IPS-NIHi7 (cell line): Measurements from ENCODE around the gene KIRREL1.

Experiments used
- DNase-seq: peaks from one replicate; pipeline ENCODE4 v3.0.0; 2012; ENCODE audit warnings: mixed read lengths; ENCODE audit errors: extremely low spot score

The KIRREL1 gene

DNA sequence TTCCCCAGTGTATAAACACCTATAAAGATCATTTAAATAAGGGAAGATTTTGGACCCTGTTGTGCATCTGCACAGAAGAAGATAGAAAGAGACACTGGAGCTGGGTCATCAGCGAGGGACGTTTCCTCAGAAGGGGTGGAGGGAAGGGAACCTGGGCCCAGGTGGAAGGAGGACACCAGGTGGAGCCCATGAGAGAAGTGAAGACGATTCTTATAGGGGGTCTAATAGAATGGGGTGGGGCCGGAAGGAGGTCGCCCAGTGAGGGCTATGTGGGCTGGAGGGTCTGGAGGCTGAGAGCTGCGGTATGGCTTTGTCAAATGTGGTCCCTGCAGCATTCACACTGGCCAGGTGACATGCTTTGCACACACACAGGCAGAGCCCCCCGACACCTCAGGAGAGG is 13.7 kb downstream of the KIRREL1 start:
- DNase-seq: no peak

DNA sequence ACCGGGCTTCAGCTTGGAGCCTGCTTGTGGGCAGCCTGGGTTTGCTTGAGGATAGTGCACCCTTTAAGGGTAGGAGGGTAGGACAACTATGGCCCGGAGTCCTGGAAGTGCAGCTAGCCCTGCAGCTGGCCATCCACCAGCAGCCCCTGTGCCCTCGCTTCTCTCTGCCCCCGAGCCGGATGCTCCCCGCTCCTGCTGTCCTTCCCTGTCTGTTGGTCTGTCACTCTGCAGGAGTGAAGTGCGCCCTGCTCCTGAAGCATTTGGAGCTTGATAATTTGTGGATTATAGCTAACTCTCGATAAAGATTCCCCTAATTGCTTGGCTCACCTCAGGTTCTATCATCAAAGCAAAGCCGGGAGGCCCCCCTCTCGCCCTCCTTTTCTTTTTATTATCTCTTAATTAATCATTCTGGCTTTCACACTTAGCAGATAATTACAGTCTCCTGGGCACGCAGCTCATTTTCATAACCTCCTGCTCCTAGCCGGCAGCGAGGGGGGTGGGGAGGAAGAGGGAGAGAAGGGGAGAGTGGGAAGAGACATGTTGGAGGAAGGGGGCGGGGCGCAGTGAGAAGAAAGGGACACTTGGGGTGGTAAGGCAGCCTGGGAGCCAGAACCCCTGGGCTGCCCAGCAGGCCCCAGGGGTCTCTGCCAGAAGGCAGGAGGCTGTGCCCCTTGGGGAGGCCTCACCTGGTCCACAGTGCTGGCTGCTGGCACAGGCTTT is 14.4 kb downstream of the KIRREL1 start:
- no peak for DNase-seq

DNA sequence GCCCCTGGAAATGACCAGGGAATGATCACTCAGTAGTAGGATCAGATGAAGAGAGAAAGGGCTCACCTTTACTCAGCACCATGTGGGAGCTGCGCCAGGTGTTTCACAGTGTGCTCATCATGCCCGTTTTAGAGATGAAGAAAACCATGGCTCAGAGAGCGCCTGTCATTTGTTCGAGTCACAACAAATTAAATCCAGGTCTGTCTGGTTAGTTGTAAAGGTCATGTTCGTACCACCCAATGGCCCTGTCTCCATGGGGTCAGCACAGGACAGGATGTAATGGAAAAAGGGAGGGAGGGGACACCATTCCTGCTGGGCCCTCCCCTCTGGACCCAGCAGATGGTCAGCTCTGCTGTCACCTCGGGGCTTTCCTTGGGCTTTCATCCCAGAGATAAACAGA is 15.2 kb downstream of the KIRREL1 start:
- no peak for DNase-seq

DNA sequence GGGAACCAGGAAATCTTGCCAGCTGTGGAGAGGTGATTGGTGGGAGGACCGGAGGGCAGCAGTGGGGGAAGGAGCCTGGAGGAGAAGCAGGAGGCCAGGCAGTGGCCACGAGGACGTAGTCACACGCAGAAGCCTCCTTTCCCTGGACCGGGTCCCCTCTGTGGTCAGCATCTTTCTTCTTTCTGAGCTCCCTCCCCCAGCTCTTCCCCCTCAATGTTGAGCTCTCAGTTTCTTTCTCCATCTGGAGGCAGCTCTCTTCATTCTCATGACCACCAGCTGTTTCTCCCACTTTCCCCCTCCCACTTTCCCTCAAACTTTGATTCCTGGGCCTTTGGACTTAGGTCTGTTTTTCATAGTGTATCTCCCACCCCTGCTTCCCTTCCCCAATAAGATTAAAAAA is 18.3 kb downstream of the KIRREL1 start:
- no peak for DNase-seq

DNA sequence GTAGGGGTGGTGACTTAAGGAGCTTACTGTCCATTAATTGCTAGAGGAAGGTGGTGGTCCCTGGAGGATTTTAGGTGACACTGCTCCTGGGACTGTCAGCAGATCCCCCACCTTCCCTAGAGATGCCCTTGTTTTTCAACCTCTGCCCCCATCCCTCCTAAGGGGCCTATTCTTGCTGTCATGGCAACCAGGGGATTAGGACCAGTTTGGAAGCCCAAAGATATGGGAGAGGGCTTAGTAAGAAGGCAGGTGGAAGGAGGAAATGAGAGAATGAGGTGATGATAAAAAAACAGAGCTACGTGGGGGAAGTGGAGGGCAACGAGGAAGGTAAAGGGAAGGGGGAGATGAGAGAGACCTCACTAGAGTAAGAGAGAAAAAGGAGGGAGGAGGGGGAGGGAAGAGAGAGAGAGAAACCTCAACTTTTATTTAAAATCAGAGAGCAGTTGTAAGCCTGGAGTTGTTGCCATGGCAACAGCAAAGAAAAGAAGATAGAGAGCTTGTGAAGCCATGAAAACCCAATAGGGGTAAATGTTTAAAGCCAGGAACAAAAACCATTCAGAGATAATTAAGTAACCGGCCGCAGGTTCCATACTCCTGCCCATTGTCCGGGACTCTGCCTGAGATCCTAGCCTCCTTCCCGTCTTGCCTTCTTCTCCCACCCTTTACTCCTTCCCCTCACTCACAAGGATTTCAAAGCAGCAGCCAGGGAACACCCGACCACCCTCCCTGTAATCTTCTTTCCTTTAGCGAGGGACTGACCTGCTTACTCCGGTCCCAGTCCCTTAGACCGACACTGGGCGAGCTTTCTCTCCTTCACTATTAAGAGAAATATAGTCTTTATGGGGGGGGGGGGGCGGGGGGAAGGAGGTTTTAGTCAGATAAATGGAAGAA is 20.6 kb downstream of the KIRREL1 start:
- no peak for DNase-seq

DNA sequence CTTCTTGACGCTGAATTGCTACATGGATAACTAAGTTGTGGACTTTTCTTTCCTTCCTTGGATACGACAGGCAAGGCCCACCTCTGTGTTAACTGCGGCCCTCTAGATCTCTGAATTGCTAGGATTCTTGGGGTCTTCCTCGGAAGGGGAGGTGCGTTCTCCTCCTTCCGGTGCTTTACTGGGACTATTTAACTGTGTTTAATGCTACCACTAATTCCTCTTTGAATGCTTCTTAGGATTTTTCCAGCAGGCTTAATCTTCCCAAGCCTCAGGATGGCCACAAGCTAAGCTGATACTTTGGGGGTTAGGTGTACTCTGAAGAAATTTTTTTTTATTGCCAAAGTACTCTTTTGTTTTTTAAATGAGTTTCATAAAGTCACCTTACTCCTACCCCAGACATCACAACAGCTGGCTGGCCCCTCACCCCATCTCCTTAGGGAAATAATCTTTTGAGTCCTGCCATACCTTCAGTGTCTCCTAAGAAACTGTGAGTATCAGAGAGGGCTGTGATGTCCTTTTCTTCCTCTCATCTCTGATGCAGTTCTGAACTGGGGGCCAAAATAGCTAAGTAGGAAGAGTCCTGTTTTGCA is 21.4 kb downstream of the KIRREL1 start:
- no peak for DNase-seq

DNA sequence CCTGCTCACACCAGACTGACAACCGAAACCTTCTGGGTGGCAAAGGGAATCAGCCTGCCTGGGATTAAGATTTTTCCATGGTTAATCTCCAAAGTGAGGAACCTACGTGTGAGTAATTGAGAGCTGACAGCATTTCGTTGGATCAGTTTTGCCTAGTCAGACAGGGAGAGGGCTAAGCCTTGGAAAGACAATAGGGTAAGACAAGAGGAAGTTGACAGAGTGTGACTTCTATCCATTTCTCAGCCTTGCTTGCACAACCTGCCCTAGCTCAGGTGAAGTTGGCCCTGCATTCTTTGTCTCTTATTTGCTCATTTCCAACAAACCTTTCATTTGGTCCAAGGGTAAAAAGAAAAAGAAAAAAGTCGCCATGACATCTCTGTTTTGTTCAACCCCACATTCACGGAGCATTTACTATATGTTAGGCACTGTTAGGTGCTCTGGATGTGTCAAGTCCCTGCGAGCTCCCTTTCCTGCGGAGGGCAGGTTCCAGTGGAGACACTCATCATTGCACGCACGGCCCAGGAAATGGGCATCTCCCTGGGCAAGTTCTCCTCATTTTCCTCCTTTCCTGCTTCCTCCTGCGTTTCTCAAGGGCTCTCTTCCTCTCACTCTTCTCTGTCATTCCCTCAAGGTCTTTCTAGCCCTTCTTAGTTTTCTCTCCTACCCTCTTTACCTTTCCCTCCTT is 23.3 kb downstream of the KIRREL1 start:
- no peak for DNase-seq

DNA sequence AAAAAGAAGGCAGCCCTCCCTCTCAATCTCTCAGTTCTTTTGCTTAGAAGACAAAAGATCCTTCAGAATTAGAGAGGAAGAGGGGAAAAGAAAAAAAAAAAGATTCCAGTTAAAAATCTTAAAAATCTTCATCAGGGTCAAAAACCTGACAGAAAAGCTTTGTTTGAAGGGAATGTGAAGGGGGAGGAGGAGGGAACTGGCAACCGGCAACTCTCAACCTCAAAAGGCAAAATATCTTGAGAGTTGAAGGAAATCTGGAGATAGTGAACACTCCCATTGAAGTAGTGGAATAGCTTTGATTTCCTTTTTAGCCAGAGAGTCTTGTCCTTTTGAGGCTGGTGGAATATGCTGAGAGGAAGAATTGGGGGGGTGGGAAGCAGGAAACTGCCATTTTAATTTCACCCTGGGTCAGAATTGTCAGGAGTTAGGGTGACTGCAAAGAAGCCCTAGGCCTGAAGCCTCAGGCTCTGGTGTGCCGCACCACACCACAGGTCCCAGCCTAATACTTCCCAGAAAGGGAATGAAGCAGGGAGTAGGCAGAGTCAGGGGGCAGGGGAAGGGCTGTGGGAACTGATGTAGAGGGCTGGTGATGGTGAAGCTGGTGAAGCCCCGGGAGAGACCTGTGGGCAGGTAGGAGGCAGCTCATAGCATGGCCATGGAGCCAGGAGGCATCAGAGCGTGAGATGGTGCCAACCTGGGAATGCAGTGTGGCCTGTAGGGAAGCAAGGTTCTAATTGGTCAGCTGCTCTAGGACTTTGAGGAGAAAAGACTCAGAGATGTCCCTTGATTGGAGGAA is 24.6 kb downstream of the KIRREL1 start:
- DNase-seq: no peak

DNA sequence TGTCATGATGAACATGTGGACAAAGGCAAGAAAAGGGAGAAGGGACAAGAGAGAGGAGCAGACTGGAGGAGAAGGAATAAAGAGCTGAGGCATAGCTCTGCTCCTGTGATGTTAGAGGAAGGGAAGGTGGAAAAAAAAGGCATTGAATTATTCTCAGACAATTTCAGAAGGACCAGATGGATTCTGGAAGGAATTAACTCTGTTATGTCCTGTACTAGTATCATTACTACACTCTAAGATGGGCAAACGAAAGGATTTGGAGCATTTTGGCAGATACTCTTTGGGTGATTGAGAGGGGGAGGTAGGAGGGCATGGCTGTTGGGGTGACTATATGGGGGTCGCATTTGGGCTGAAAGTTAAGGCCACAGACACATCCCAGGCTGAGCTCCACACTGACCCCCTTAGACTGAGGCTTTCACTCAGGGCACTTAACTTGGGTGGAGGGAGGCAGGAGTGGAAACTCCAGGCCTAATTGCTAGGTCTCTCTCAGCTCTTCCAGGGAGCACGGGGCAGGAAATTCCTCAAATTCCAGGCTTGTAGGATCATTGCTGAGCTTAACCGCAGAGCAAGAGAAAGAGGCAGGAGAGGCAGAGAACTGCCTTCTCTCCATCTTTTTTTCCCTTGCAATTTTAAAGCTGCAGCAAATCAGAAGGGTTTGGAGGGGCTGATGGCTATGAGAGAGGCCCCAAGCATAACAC is 25.9 kb downstream of the KIRREL1 start:
- peak; percentile 72 for DNase-seq

DNA sequence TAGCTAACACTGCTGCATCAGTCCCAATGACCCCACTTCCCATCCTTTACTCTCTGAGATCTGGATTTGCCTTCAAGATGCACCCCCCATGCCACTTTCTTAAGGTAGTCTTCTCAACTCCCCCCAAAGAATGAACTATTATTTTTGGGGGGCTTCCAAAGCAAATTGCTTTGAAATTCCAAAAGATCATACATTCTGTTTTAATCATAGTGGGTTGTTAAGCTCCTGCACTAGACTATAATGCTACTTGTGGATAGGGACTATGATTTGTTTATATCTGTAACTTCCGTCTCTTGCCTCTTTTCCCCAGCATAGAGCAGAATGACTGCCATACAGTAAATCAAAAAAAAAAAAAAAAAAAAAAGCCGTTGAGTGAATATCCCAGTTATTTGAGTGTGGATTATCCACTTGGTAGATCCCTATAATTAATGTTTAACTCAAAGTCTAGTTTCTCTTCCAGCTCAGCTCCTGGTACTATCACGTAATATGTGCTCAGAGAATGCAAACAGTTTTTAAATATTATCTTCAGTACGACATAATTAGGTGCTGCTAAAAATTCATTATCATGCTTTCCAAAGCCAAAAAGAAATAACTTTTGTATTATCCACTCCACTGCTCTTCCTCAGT is 26.9 kb downstream of the KIRREL1 start:
- no peak for DNase-seq

DNA sequence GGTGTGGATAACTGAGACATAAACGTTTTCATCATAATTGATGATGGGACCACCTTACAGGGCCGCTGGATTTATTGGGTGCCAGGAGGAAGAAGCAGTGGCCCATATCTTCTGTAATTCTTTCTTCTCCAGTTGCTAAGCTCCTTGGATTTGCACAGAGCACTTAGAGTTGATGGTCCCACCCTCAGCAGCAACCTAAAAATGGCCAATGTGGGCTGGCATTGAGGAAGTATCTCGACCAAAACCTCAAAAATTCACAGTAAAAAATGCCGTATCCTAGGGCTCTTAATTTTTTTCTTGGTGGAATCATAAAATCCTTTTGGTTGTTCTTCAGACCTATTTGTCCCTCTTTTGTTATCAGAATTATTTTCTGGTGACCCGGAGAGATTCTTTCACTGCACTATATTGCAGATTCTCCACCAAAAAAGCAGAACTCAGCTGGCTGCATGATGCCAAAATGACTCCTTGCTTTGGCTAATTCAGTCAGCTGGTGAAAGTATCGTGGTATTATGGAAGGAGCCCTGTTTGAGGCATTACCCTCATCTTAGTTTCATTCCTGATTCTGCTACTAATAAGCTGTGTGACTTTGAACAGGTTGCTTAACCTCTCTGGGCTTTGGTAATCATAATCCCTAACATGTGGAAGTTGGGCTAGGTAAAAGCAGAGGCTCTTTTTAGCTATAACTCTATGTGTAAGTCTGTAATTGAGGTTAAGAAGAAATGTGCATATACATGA is 27.6 kb downstream of the KIRREL1 start:
- DNase-seq: no peak

DNA sequence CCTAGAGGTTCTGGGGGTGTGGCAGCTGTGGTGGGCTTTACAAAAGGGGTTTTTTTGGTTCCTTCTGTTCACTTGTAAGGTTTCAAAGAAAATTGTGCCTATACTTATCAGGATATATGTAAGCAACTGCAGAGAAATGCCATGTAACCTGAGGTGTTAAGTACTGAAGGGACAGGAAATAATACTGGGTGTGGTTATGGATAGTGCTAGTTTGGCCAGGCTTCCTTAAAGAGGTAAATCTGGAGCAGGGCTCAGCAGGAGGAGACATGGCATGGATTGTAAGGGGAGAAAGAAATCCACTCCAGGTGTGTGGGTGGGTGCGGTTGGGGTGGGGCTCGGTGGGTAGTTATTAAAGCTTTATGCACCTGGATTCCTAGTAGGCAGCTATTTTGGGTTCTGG is 28.3 kb downstream of the KIRREL1 start:
- DNase-seq: no peak

DNA sequence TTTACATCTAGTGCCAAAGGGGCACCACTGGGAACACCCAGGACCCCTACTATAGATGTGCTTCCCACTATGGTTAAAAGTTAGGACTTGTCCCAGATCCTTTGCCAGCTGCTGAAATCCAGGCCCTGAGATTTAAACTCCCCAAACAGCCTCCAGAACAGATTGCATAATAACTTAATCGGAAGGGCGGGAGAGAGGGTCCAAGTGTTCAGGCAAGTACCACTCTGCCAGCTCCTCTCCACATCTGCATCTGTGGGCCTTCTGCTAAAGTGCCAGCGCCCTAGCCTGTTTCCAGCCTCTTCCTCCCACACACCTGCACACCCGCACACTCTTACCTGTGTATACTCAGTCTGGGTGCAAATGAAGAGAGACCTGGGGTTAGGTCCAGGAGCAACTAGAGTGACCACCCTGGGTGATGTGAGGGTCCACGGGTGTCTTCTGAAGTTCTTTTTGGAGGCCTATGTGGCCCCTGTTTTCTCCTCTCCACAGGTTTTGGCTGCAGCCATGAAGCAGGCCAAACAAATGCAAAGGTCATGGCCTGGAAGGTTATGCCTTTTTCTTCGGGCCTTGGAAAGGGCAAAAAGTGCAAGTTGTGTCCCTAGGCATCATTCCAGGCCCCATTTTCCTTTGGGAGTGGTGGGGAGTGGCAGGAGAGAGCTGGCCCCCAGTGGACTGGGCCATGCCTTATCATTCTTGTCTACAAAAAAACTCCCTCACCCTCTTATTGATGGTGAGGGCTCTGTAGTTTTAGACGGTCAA is 29.3 kb downstream of the KIRREL1 start:
- no peak for DNase-seq

DNA sequence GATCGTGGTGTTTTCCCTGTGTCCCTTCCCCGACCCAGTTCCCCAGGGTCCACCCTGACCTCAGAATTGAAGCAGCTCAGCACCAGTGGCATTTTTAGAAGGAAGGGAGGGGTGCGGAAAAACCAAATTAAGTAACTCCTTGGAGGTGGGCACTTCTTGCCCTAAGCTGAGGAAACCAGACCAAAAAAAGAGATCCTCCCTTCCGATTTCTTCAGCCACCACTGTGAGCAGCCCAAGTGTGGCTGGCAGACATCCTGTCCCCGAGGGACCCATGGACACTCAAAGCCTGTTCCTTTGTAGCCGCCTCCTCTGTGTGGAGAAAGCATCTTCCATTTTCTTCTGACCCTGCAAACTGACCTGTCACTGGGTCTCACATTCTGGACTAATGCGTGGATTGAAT is 31.3 kb downstream of the KIRREL1 start:
- no peak for DNase-seq

DNA sequence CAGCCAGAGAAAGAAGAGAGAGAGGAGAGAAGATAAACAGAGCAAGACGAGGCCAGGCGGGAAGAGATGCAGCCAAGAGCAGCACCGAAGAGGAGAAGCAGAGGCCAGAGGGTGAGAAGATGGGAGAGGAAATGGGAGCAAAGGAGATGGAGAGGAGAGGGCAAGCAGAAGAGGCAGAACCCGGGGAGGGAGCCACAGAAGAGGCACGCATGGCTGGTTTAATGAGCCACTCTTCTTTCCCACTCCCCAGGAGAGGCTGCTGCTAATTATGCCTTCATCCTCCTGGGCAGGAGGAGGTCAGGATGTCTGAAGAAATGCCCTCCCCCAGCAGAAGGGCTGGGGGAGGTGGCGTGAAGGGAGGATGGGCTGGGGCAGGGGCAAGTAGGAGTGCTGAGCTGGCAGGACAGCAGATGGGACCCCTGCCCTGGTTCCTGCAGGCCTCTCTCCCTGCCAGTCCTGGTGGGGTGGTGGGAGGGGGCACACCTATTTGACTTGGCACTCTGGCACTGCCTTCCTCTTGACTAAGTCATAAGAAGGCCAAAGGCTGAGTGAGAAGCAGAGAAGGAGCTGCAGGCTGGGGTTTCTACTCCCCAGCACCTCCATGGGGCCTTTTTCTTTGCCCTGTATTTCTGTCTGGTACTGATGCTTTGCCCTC is 32.3 kb downstream of the KIRREL1 start:
- no peak for DNase-seq

DNA sequence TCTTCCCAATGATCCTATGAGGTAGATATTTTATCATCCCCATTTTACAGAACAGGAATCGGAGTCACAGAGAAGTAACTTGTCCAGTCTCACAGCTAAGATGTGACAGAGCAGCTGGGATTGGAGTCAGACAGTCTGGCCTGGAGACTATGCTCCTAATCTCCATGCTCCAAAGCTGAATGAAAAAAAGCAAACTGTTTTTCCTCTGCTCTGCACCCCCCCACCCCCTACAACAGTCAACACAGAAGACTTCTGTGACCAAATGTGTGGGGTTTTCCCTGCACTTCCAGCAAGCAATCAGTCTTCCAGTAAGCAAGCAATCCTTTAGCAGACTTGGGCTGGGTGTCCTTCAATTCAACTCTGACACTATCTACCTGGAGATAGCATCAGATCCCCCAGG is 33.2 kb downstream of the KIRREL1 start:
- DNase-seq: no peak

DNA sequence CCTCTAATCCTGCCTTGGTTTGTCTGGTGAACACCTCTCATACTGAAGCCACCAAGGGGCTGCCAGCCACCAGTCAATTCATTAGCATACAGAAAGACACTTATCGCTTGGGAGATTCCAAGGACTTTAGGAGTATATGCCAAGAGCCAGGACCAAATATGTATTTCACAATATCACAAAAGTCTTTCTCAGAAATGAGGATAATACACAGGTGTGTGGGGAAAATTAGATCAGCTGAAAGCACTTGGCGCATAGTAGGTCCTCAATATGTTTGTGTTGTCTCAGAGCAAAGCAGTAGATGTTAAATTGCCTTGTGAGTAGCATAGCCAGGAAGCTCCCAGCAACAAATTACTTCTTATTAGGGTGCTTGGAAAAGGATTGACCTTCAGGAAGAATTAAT is 34.1 kb downstream of the KIRREL1 start:
- DNase-seq: no peak

DNA sequence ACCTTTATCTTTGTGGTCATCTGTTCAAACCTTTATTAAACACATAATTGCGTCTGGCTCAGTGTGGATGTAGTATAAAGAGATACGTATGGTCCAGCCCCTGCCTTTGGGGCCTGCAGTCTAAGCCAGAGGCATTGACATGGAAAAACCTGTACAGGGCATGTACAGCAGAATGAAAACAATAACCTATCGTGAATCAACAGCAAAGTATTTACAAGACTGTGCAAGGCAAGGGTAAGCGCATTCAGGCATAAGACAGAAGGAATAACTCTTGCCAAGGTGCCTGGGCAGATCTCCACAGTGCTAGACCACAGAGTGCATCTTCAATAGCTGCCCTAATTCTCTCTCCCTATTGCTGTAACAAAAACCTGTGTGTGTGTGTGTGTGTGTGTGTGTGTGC is 35.5 kb downstream of the KIRREL1 start:
- DNase-seq: no peak
